ENCODE results near the gene C12orf42. TPM values are rescaled to one million over a fixed set of nuclear protein-coding genes. Genes with fewer than 3 reads are reported as not detected.

C12orf42 gene
- polyA plus RNA-seq, 1 experiment, result not detected

- no peak overlapping the region for H3K4me3 ChIP-seq (ENCODE audit: low read depth, low read length)
- H3K9me3 ChIP-seq (ENCODE audit: control insufficient read depth, insufficient read depth, low read length), result no peaks in the 10 kb centered on the region; the same call in 1 of the 2 replicates
- DNase-seq (ENCODE audit: low read depth, low spot score), result no peak
- ChIA-PET CTCF (no interaction called here), POLR2A (no interaction called here)
- no peak overlapping the region for H3K27ac ChIP-seq (ENCODE audit: low read depth, low read length)
- no peaks in the 10 kb centered on the region for H3K27me3 ChIP-seq (ENCODE audit: control insufficient read depth, insufficient read depth, low read length)
- TF ChIP-seq, protein P1, sequence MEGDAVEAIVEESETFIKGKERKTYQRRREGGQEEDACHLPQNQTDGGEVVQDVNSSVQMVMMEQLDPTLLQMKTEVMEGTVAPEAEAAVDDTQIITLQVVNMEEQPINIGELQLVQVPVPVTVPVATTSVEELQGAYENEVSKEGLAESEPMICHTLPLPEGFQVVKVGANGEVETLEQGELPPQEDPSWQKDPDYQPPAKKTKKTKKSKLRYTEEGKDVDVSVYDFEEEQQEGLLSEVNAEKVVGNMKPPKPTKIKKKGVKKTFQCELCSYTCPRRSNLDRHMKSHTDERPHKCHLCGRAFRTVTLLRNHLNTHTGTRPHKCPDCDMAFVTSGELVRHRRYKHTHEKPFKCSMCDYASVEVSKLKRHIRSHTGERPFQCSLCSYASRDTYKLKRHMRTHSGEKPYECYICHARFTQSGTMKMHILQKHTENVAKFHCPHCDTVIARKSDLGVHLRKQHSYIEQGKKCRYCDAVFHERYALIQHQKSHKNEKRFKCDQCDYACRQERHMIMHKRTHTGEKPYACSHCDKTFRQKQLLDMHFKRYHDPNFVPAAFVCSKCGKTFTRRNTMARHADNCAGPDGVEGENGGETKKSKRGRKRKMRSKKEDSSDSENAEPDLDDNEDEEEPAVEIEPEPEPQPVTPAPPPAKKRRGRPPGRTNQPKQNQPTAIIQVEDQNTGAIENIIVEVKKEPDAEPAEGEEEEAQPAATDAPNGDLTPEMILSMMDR (IDR thresholded peaks at IDR 0.05; ENCODE audit: low read depth, low read length), result no peak
These were observed 9.8 kb upstream of the C12orf42 start for GRCh38 chr12:103505371-103506236.

- no peak for DNase-seq (ENCODE audit: low read depth, low spot score)
- POLR2A ChIA-PET, result no interaction called here
- no peaks in the 10 kb centered on the region; the same call in 1 of the 2 replicates for H3K9me3 ChIP-seq (ENCODE audit: control insufficient read depth, insufficient read depth, low read length)
- CTCF ChIA-PET, result no interaction called here
- no peak overlapping the region for H3K4me3 ChIP-seq (ENCODE audit: low read depth, low read length)
- no peaks in the 10 kb centered on the region for H3K27me3 ChIP-seq (ENCODE audit: control insufficient read depth, insufficient read depth, low read length)
- TF ChIP-seq, protein P1 (IDR thresholded peaks at IDR 0.05; ENCODE audit: low read depth, low read length), result no peak
- H3K27ac ChIP-seq (ENCODE audit: low read depth, low read length), result no peak overlapping the region
These were observed 8.8 kb upstream of the C12orf42 start for GRCh38 chr12:103504606-103505005.

GRCh38 chr12:103503546-103504480, 8.0 kb upstream of the C12orf42 start:
- POLR2A ChIA-PET, result no interaction called here
- no peak overlapping the region for H3K4me3 ChIP-seq (ENCODE audit: low read depth, low read length)
- H3K27ac ChIP-seq (ENCODE audit: low read depth, low read length), result no peak overlapping the region
- TF ChIP-seq, protein P1 (IDR thresholded peaks at IDR 0.05; ENCODE audit: low read depth, low read length), result no peak
- no peaks in the 10 kb centered on the region; the same call in 1 of the 2 replicates for H3K9me3 ChIP-seq (ENCODE audit: control insufficient read depth, insufficient read depth, low read length)
- CTCF ChIA-PET, result no interaction called here
- H3K27me3 ChIP-seq (ENCODE audit: control insufficient read depth, insufficient read depth, low read length), result no peaks in the 10 kb centered on the region
- DNase-seq (ENCODE audit: low read depth, low spot score), result no peak

- ChIA-PET POLR2A (no interaction called here), CTCF (no interaction called here)
- Histone ChIP-seq H3K4me3 (ENCODE audit: low read depth, low read length) (no peak overlapping the region), H3K27ac (ENCODE audit: low read depth, low read length) (no peak overlapping the region), H3K9me3 (ENCODE audit: control insufficient read depth, insufficient read depth, low read length) (no peaks in the 10 kb centered on the region; the same call in 1 of the 2 replicates), H3K27me3 (ENCODE audit: control insufficient read depth, insufficient read depth, low read length) (no peaks in the 10 kb centered on the region)
- TF ChIP-seq, protein P1 (IDR thresholded peaks at IDR 0.05; ENCODE audit: low read depth, low read length), result no peak
- DNase-seq (ENCODE audit: low read depth, low spot score), result no peak
These were observed 5.7 kb upstream of the C12orf42 start for GRCh38 chr12:103501447-103501846.
